Liver (tissue), 9 donors: ENCODE measurements around the gene AGER. TPM values are rescaled to one million over a fixed set of nuclear protein-coding genes. Genes with fewer than 3 reads are reported as not detected.

Experiments used
- DNase-seq: peaks from one replicate; pipeline ENCODE4 v3.0.0-alpha.2; 2017; ENCODE audit warnings: low spot score
- H3K27ac ChIP-seq, 2 donors: one replicate each; pipeline ENCODE4 v1.7.0; 2013; ENCODE audit warnings: inconsistent platforms in 2 of 2, low read length in 2 of 2, control low read depth in 1 of 2, low read depth in 1 of 2, mild to moderate bottlenecking in 1 of 2
- H3K27me3 ChIP-seq, 4 donors: one replicate each; pipeline versions ENCODE4 v1.6.1 to v1.7.0; 2013; ENCODE audit warnings: low read length in 3 of 4, inconsistent platforms in 1 of 4, mild to moderate bottlenecking in 1 of 4, moderate library complexity in 1 of 4; ENCODE audit not compliant: control insufficient read depth in 4 of 4, insufficient read depth in 4 of 4
- H3K36me3 ChIP-seq, 4 donors: one replicate each; pipeline versions ENCODE4 v1.6.1 to v1.7.0; 2013; ENCODE audit warnings: low read length in 3 of 4, mild to moderate bottlenecking in 3 of 4, low read depth in 1 of 4, moderate library complexity in 1 of 4; ENCODE audit not compliant: control insufficient read depth in 4 of 4, insufficient read depth in 3 of 4
- H3K4me1 ChIP-seq, 4 donors: one replicate each; pipeline versions ENCODE4 v1.6.1 to v1.7.0; 2013; ENCODE audit warnings: low read length in 3 of 4, mild to moderate bottlenecking in 3 of 4, moderate library complexity in 1 of 4; ENCODE audit not compliant: control insufficient read depth in 4 of 4, insufficient read depth in 4 of 4
- H3K4me3 ChIP-seq, 3 donors: one replicate each; pipeline versions ENCODE4 v1.6.1 to v1.7.0; 2013; ENCODE audit warnings: low read length in 3 of 3, control low read depth in 1 of 3, low read depth in 1 of 3, mild to moderate bottlenecking in 1 of 3
- H3K9ac ChIP-seq, 2 donors: one replicate each; pipeline ENCODE4 v1.7.0; 2013; ENCODE audit warnings: low read length in 2 of 2, mild to moderate bottlenecking in 2 of 2, moderate library complexity in 2 of 2, control low read depth in 1 of 2, low read depth in 1 of 2
- H3K9me3 ChIP-seq, 4 donors: one replicate each; pipeline versions ENCODE4 v1.6.1 to v1.7.0; 2013; ENCODE audit warnings: low read length in 3 of 4; ENCODE audit not compliant: control insufficient read depth in 4 of 4
- ATF3 ChIP-seq: IDR thresholded peaks from 2 replicates; pipeline ENCODE4 v1.6.1; 2016; ENCODE audit warnings: antibody characterized with exemption
- FOXA1 ChIP-seq: IDR thresholded peaks from 2 replicates; pipeline ENCODE4 v1.6.1; 2016; ENCODE audit warnings: antibody characterized with exemption
- FOXA2 ChIP-seq: IDR thresholded peaks from 2 replicates; pipeline ENCODE4 v1.6.1; 2016; ENCODE audit warnings: antibody characterized with exemption
- GABPA ChIP-seq, 2 donors: IDR thresholded peaks in 1 of 2; conservative IDR thresholded peaks in 1 of 2; 2 replicates each; pipeline ENCODE4 v1.6.1; 2016; ENCODE audit warnings: antibody characterized with exemption in 2 of 2, mild to moderate bottlenecking in 1 of 2, moderate library complexity in 1 of 2
- HNF4A ChIP-seq, 2 donors: conservative IDR thresholded peaks; 2 replicates each; pipeline ENCODE4 v1.6.1; 2016; ENCODE audit warnings: antibody characterized with exemption in 2 of 2, mild to moderate bottlenecking in 2 of 2
- HNF4G ChIP-seq: IDR thresholded peaks from 2 replicates; pipeline ENCODE4 v1.6.1; 2016; ENCODE audit warnings: antibody characterized with exemption
- JUND ChIP-seq, 2 donors: IDR thresholded peaks; 2 replicates each; pipeline ENCODE4 v1.6.1; 2016; ENCODE audit warnings: antibody characterized with exemption in 2 of 2
- MAX ChIP-seq: IDR thresholded peaks from 2 replicates; pipeline ENCODE4 v1.6.1; 2016; ENCODE audit warnings: antibody characterized with exemption
- RAD21 ChIP-seq, 2 donors: IDR thresholded peaks; 2 replicates each; pipeline ENCODE4 v1.6.1; 2016; ENCODE audit warnings: antibody characterized with exemption in 2 of 2, mild to moderate bottlenecking in 2 of 2
- RXRA ChIP-seq, 2 donors: IDR thresholded peaks; 2 replicates each; pipeline ENCODE4 v1.6.1; 2017 to 2018; ENCODE audit warnings: antibody characterized with exemption in 2 of 2, mild to moderate bottlenecking in 1 of 2
- SP1 ChIP-seq: IDR thresholded peaks from 2 replicates; pipeline ENCODE4 v1.6.1; 2018; ENCODE audit warnings: antibody characterized with exemption, mild to moderate bottlenecking
- TAF1 ChIP-seq: conservative IDR thresholded peaks from 2 replicates; pipeline ENCODE4 v1.6.1; 2016; ENCODE audit warnings: antibody characterized with exemption, mild to moderate bottlenecking
- YY1 ChIP-seq: IDR thresholded peaks from 2 replicates; pipeline ENCODE4 v1.6.1; 2016; ENCODE audit warnings: antibody characterized with exemption, mild to moderate bottlenecking
- WGBS: extraction: QIAGEN DNeasy Blood & Tissue Kit; methylation state at CpG from one replicate; pipeline ENCODE4 v1.1.7; 2013; 5-methylcytosine and 5-hydroxymethylcytosine counted together
- polyA plus RNA-seq, 2 donors: library from polyadenylated mRNA; stranded (reverse) in 1 of 2; unstranded in 1 of 2; fragments of 200-250 nt in 1 of 2; fragments of >200 nt in 1 of 2; fragmentation: Nextera tagmentation in 1 of 2; extraction: Ambion mirVana in 1 of 2; gene quantifications; one replicate each; pipeline versions ENCODE4 v1.2.1 to v1.2.3, GENCODE V29; 2013 to 2015
- total RNA-seq, 2 donors: library from RNA; depleted of rRNA; stranded (reverse); fragments of >200 nt; gene quantifications; one replicate each; pipeline ENCODE4 v1.2.3, GENCODE V29; 2014
- TF ChIP-seq, protein P1 (sequence below): IDR thresholded peaks from 2 replicates; pipeline ENCODE4 v1.6.1; 2016; ENCODE audit warnings: antibody characterized with exemption, mild to moderate bottlenecking
- TF ChIP-seq, protein P2 (sequence below): fragments of 150-350 bp; IDR thresholded peaks from 2 replicates; pipeline ENCODE4 v1.5.1; 2017; ENCODE audit warnings: improper control_type of control experiment, low read depth, low read length; ENCODE audit not compliant: missing input control
- TF ChIP-seq, protein P3 (sequence below): IDR thresholded peaks from 2 replicates; pipeline ENCODE4 v1.6.1; 2016; ENCODE audit warnings: antibody characterized with exemption
- donor health status: healthy.
- donor health status: healthy.
- donor health status: healthy.
- donor health status: healthy.
- donor health status: healthy.

AGER gene
- total and polyA plus RNA-seq, 4 donors: 0.47 to 0.92 (median 0.83) TPM

DNA sequence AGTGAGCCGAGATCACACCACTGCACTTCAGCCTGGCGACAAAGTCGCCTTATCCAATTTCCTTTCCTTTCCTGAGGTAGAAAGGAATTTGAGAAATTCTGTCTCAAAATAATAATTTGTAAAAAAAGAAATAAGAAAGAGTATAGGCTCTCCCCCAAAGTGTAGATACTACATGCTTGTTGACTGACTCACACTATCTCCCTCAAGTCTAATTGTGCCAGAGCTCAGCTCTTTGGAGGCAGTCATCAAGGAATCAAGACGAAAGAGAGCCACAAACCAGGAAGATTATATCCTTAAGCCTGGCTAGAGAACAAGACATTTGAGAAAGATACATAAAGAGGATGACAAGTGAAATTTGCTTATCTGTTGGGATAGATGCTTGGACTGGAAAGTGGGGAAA, 50.3 kb downstream of the AGER start (continued):
- TF ChIP-seq MAX (no peak), FOXA1 (no peak), HNF4G (no peak), RAD21 (IDR thresholded peaks at IDR 0.05) (no peak)

DNA sequence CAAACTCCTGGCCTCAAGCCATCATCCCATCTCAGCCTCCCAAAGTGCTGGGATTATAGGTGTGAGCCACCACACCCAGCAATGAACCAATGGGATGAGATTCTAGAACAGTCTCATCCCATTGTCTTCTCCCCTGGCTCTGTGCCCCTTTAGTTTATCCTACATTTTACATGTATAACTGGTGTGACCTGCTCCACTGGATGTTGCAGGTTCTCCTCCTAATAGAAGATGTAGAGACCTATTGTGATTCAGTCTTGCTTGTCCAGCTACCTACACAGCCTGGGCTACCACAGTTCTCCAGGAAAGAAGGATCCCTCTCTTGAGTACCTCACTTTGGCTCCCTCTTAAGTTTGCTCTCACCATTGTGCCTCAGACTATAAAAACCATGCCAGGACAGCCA, 51.9 kb downstream of the AGER start:
- Histone ChIP-seq H3K9me3 (no peaks in the 10 kb centered on the region), H3K27me3 (no peaks in the 10 kb centered on the region)

DNA sequence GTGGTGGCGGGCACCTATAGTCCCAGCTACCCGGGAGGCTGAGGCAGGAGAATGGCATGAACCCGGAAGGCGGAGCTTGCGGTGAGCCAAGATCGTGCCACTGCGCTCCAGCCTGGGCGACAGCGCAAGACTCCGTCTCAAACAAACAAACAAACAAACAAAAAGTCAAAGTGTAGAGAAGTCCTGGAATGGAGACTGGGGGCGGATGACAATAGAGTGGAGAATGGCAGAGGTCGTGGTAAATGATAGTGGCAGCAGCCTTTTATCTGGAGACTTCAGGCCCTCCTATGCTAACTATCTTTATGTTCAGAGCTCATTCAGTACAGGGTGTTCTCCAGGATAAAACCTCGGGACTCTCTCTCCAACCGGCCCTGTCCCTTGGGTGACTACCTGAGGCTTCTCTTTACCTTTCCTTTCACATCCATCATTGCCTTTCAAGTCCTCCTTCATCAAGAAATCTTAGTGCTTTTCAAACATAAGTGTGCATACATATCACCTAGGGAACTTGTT, 52.6 kb downstream of the AGER start:
- no peak overlapping the region for H3K4me3 ChIP-seq
- no peaks in the 10 kb centered on the region for H3K27me3 ChIP-seq
- TF ChIP-seq RAD21 (IDR thresholded peaks at IDR 0.05) (no peak), MAX (no peak), JUND (IDR thresholded peaks at IDR 0.05) (no peak), GABPA (IDR thresholded peaks at IDR 0.05 in 1 of 2, conservative IDR thresholded peaks at IDR 0.05 in 1 of 2) (no peak), FOXA1 (no peak), YY1 (no peak), RXRA (IDR thresholded peaks at IDR 0.05) (no peak), ATF3 (no peak), TAF1 (no peak), HNF4A (conservative IDR thresholded peaks at IDR 0.05) (no peak), SP1 (no peak), HNF4G (no peak), FOXA2 (no peak)
- TF ChIP-seq, protein P1, sequence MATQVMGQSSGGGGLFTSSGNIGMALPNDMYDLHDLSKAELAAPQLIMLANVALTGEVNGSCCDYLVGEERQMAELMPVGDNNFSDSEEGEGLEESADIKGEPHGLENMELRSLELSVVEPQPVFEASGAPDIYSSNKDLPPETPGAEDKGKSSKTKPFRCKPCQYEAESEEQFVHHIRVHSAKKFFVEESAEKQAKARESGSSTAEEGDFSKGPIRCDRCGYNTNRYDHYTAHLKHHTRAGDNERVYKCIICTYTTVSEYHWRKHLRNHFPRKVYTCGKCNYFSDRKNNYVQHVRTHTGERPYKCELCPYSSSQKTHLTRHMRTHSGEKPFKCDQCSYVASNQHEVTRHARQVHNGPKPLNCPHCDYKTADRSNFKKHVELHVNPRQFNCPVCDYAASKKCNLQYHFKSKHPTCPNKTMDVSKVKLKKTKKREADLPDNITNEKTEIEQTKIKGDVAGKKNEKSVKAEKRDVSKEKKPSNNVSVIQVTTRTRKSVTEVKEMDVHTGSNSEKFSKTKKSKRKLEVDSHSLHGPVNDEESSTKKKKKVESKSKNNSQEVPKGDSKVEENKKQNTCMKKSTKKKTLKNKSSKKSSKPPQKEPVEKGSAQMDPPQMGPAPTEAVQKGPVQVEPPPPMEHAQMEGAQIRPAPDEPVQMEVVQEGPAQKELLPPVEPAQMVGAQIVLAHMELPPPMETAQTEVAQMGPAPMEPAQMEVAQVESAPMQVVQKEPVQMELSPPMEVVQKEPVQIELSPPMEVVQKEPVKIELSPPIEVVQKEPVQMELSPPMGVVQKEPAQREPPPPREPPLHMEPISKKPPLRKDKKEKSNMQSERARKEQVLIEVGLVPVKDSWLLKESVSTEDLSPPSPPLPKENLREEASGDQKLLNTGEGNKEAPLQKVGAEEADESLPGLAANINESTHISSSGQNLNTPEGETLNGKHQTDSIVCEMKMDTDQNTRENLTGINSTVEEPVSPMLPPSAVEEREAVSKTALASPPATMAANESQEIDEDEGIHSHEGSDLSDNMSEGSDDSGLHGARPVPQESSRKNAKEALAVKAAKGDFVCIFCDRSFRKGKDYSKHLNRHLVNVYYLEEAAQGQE: no peak

More for the DNA sequence above, 51.9 kb downstream of the AGER start:
- H3K9ac ChIP-seq: no peak overlapping the region
- TF ChIP-seq TAF1 (no peak), SP1 (no peak), MAX (no peak), HNF4A (conservative IDR thresholded peaks at IDR 0.05) (no peak), FOXA2 (no peak)
- TF ChIP-seq, protein P2, sequence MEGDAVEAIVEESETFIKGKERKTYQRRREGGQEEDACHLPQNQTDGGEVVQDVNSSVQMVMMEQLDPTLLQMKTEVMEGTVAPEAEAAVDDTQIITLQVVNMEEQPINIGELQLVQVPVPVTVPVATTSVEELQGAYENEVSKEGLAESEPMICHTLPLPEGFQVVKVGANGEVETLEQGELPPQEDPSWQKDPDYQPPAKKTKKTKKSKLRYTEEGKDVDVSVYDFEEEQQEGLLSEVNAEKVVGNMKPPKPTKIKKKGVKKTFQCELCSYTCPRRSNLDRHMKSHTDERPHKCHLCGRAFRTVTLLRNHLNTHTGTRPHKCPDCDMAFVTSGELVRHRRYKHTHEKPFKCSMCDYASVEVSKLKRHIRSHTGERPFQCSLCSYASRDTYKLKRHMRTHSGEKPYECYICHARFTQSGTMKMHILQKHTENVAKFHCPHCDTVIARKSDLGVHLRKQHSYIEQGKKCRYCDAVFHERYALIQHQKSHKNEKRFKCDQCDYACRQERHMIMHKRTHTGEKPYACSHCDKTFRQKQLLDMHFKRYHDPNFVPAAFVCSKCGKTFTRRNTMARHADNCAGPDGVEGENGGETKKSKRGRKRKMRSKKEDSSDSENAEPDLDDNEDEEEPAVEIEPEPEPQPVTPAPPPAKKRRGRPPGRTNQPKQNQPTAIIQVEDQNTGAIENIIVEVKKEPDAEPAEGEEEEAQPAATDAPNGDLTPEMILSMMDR: no peak
- TF ChIP-seq, protein P3, sequence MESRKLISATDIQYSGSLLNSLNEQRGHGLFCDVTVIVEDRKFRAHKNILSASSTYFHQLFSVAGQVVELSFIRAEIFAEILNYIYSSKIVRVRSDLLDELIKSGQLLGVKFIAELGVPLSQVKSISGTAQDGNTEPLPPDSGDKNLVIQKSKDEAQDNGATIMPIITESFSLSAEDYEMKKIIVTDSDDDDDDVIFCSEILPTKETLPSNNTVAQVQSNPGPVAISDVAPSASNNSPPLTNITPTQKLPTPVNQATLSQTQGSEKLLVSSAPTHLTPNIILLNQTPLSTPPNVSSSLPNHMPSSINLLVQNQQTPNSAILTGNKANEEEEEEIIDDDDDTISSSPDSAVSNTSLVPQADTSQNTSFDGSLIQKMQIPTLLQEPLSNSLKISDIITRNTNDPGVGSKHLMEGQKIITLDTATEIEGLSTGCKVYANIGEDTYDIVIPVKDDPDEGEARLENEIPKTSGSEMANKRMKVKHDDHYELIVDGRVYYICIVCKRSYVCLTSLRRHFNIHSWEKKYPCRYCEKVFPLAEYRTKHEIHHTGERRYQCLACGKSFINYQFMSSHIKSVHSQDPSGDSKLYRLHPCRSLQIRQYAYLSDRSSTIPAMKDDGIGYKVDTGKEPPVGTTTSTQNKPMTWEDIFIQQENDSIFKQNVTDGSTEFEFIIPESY: no peak
- no peak for DNase-seq
- no peaks in the 10 kb centered on the region for H3K36me3 ChIP-seq
- H3K4me1 ChIP-seq: peaks cover 3 to 23% (median 20%) of the 10 kb centered on the region in 4 donors
- H3K4me3 ChIP-seq: no peak overlapping the region
- H3K27ac ChIP-seq: no peak overlapping the region

More for the DNA sequence above, 52.6 kb downstream of the AGER start:
- Histone ChIP-seq H3K27ac (no peak overlapping the region), H3K9me3 (no peaks in the 10 kb centered on the region), H3K36me3 (no peaks in the 10 kb centered on the region), H3K4me1 (peaks cover 3 to 28% (median 24%) of the 10 kb centered on the region in 4 donors), H3K9ac (no peak overlapping the region)
- DNase-seq: no peak
- 85% methylated on average over 14 of the region's 14 CpGs for WGBS
